Right atrium auricular region (tissue), 2 donors: ENCODE measurements around the gene GNG8. TPM values are rescaled to one million over a fixed set of nuclear protein-coding genes. Genes with fewer than 3 reads are reported as not detected.

Experiments used
- DNase-seq: peaks from one replicate; pipeline ENCODE4 v3.0.0-alpha.2; 2019; ENCODE audit warnings: low spot score
- H3K27ac ChIP-seq, 2 donors: fragments of 200-600 bp; sonication (generic); 1 replicate in 1 of 2; 2 replicates in 1 of 2; pipeline ENCODE4 v1.5.1; 2016 to 2019
- H3K27me3 ChIP-seq, 2 donors: fragments of 200-600 bp; sonication (generic); one replicate each; pipeline versions ENCODE4 v1.5.1 to v1.6.0; 2017 to 2019
- H3K36me3 ChIP-seq: fragments of 200-600 bp; sonication (generic); one replicate; pipeline ENCODE4 v1.5.1; 2016
- H3K4me1 ChIP-seq, 2 donors: fragments of 200-600 bp; sonication (generic); one replicate each; pipeline versions ENCODE4 v1.5.1 to v1.6.0; 2017 to 2019
- H3K4me3 ChIP-seq, 2 donors: fragments of 200-600 bp; sonication (generic); 1 replicate in 1 of 2; 2 replicates in 1 of 2; pipeline ENCODE4 v1.5.1; 2017 to 2019; ENCODE audit warnings: mild to moderate bottlenecking in 1 of 2, moderate library complexity in 1 of 2
- H3K9me3 ChIP-seq, 2 donors: fragments of 200-600 bp; sonication (generic); one replicate each; pipeline ENCODE4 v1.5.1; 2019
- total RNA-seq, 2 donors: library from RNA; depleted of rRNA; stranded (reverse); fragments of >200 nt; gene quantifications; one replicate each; pipeline ENCODE4 v1.1.0, GENCODE V29; 2016
- TF ChIP-seq, protein P1 (sequence below), 2 donors: fragments of 200-600 bp; sonication (generic); IDR thresholded peaks; one replicate each; pipeline ENCODE4 v1.5.1; 2019; ENCODE audit warnings: antibody characterized with exemption in 2 of 2

The GNG8 gene
- total RNA-seq, 2 donors from 2014 or later = not detected

DNA sequence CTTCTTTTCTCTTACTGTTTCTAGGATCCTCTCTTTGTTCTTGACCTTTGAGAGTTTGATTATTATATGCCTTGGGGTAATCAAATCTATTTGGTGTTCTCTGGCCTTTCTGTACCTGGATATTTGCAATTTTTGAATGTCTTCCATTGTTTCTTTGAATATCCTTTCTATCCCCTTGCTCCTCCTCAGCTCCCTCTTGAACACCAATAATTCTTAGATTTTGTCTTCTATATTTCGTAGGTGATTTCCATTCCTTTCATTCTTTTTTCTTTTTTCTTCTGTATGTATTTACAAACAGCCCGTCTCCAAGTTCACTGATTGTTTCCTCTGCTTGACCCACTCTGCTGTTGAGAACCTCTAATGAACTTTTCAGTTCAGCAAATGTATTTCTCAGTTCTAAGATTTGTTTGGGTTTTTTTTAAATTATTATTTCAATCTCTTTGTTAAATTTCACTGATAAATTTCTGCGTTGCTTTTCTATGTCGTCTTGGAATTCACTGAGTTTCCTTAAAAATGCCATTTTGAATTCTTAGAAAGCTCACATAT, 37.6 kb downstream of the GNG8 start:
- no peaks in the 10 kb centered on the region for H3K36me3 ChIP-seq
- H3K4me1 ChIP-seq = peaks cover 0 to 16% of the 10 kb centered on the region in 2 donors
- peaks cover 0 to 3% of the 10 kb centered on the region in 2 donors for H3K9me3 ChIP-seq
- H3K27me3 ChIP-seq = no peaks in the 10 kb centered on the region
- H3K27ac ChIP-seq = no peak overlapping the region
- DNase-seq = no peak
- H3K4me3 ChIP-seq = no peak overlapping the region
- TF ChIP-seq, protein P1, sequence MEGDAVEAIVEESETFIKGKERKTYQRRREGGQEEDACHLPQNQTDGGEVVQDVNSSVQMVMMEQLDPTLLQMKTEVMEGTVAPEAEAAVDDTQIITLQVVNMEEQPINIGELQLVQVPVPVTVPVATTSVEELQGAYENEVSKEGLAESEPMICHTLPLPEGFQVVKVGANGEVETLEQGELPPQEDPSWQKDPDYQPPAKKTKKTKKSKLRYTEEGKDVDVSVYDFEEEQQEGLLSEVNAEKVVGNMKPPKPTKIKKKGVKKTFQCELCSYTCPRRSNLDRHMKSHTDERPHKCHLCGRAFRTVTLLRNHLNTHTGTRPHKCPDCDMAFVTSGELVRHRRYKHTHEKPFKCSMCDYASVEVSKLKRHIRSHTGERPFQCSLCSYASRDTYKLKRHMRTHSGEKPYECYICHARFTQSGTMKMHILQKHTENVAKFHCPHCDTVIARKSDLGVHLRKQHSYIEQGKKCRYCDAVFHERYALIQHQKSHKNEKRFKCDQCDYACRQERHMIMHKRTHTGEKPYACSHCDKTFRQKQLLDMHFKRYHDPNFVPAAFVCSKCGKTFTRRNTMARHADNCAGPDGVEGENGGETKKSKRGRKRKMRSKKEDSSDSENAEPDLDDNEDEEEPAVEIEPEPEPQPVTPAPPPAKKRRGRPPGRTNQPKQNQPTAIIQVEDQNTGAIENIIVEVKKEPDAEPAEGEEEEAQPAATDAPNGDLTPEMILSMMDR (IDR thresholded peaks at IDR 0.05) = no peak

DNA sequence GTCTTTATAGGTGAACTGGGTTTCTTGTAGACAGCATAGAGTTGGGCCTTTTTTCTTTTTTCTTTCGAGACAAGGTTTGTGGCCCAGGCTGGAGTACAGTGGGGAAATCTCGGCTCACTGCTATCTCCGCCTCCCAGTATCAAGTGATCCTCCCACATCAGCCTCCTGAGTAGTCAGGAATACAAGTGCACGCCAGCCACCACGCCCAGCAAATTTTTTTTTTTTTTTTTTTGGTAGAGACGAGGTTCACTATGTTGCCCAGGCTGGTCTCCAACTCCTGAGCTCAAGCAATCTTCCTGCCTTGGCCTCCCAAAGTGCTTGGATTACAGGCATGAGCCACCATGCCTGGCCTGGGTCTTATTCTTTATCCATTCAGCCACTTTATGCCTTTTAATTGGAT, 40.0 kb downstream of the GNG8 start:
- Histone ChIP-seq H3K27me3 (no peaks in the 10 kb centered on the region), H3K4me3 (no peak overlapping the region), H3K36me3 (no peaks in the 10 kb centered on the region), H3K9me3 (peaks cover 0 to 3% of the 10 kb centered on the region in 2 donors), H3K27ac (no peak overlapping the region), H3K4me1 (no peaks in the 10 kb centered on the region)
- DNase-seq = no peak
- TF ChIP-seq, protein P1 (IDR thresholded peaks at IDR 0.05) = no peak

DNA sequence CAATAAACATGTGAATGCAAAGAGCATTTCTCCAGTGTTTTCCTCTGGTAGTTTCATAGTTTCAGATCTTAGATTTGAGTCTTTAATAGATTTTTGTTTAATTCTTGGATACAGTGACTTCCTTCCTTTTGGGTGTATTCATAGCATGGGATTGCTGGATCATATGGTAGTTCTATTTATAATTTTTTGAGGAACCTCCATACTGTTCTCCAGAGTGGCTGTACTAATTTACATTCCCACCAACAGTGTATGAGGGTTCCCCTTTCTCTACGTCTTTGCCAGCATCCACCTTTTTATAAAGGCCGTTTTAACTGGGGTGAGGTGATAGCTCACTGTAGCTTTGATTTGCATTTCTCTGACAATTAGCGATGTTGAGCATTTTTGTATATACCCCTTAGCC, 44.1 kb downstream of the GNG8 start:
- TF ChIP-seq, protein P1 (IDR thresholded peaks at IDR 0.05) = no peak
- Histone ChIP-seq H3K27me3 (no peaks in the 10 kb centered on the region), H3K27ac (no peak overlapping the region), H3K4me3 (no peak overlapping the region), H3K36me3 (no peaks in the 10 kb centered on the region), H3K4me1 (no peaks in the 10 kb centered on the region), H3K9me3 (no peaks in the 10 kb centered on the region)
- no peak for DNase-seq

DNA sequence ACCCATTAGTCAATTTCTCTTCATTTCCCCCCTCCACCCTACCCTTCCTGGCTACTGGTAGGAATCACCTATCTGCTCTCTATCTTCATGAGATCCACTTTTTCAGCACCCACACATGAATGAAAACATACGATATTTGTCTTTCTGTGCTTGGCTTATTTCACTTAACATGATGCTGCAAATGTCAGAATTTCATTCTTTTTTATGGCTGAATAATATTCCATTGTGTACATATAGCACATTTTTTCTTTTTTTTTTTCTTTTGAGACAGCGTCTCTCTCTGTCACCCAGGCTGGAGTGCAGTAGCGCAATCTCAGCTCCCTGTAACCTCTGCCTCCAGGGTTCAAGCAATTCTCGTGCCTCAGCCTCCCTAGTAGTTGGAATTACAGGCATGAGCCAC, 44.7 kb downstream of the GNG8 start:
- H3K4me1 ChIP-seq = no peaks in the 10 kb centered on the region
- H3K4me3 ChIP-seq = no peak overlapping the region
- DNase-seq = no peak
- H3K27me3 ChIP-seq = no peaks in the 10 kb centered on the region
- no peaks in the 10 kb centered on the region for H3K9me3 ChIP-seq
- no peak overlapping the region for H3K27ac ChIP-seq
- TF ChIP-seq, protein P1 (IDR thresholded peaks at IDR 0.05) = no peak
- H3K36me3 ChIP-seq = no peaks in the 10 kb centered on the region

GRCh38 chr19:46587861-46588260, 48.1 kb downstream of the GNG8 start:
- DNase-seq = no peak
- Histone ChIP-seq H3K27me3 (no peaks in the 10 kb centered on the region), H3K27ac (no peak overlapping the region), H3K36me3 (no peaks in the 10 kb centered on the region), H3K4me3 (no peak overlapping the region), H3K9me3 (no peaks in the 10 kb centered on the region), H3K4me1 (no peaks in the 10 kb centered on the region)
- TF ChIP-seq, protein P1 (IDR thresholded peaks at IDR 0.05) = no peak

DNA sequence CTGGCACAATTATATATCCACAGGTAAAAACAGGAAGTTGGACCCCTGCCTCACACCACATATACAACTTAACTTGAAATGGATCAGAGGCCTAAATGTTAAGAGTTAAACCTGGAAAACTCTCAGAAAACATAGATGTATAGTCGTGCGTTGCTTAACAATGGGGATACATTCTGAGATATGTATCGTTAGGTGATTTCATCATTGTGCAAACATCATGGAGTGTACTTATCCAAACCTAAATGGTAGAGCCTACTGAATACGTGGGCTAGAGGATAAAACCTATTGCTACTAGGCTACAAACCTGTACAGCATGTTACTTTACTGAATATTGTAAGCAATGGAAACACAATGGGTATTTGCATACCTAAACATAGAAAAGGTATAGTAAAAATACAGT, 49.7 kb downstream of the GNG8 start:
- no peak for DNase-seq
- Histone ChIP-seq H3K27me3 (no peaks in the 10 kb centered on the region), H3K36me3 (no peaks in the 10 kb centered on the region), H3K27ac (no peak overlapping the region), H3K4me3 (no peak overlapping the region), H3K9me3 (no peaks in the 10 kb centered on the region), H3K4me1 (no peaks in the 10 kb centered on the region)
- TF ChIP-seq, protein P1 (IDR thresholded peaks at IDR 0.05) = no peak
